ENCODE results near the gene HOXA6. TPM values are rescaled to one million over a fixed set of nuclear protein-coding genes. Genes with fewer than 3 reads are reported as not detected.

HOXA6 gene
- total and polyA plus RNA-seq, 10 of the 15 experiments (the other 5 are each of a cell fraction or from before 2014, with no cell fraction given): 0.08 TPM; not detected in 9

- no peak for TF ChIP-seq CBX3 (IDR thresholded peaks at IDR 0.05; ENCODE audit: borderline replicate concordance, low read depth)
- no peak for TF ChIP-seq POLR2A (IDR thresholded peaks at IDR 0.05; ENCODE audit: low read depth, low read length)
- TF ChIP-seq, protein P1, sequence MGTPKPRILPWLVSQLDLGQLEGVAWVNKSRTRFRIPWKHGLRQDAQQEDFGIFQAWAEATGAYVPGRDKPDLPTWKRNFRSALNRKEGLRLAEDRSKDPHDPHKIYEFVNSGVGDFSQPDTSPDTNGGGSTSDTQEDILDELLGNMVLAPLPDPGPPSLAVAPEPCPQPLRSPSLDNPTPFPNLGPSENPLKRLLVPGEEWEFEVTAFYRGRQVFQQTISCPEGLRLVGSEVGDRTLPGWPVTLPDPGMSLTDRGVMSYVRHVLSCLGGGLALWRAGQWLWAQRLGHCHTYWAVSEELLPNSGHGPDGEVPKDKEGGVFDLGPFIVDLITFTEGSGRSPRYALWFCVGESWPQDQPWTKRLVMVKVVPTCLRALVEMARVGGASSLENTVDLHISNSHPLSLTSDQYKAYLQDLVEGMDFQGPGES (IDR thresholded peaks at IDR 0.05): no peak
- TF ChIP-seq NFYA (IDR thresholded peaks at IDR 0.05; ENCODE audit: borderline replicate concordance, low read depth, low read length): no peak
Measured at GRCh38 chr7:27101957-27102580, 45.5 kb downstream of the HOXA6 start (continued).

GRCh38 chr7:27101171-27101956 lies 46.2 kb downstream of the HOXA6 start:
- 88% methylated on average over 25 of the region's 25 CpGs for WGBS (ENCODE audit: insufficient coverage, insufficient replicate concordance, low lambda C conversion rate, missing lambda C conversion rate)
- no peaks in the 10 kb centered on the region for H3K79me2 ChIP-seq (ENCODE audit: control insufficient read depth, insufficient read depth, low read length)
- SMC1A ChIA-PET (ENCODE audit: uncharacterized antibody, unreplicated experiment): interaction anchor here (0.7 kb wide), 1 partner anchor 19 kb away, joined by 3 read pairs; no protein-coding TSS in a partner anchor

More at GRCh38 chr7:27101171-27101956, 46.2 kb downstream of the HOXA6 start:
- no peaks in the 10 kb centered on the region for H3K36me3 ChIP-seq (ENCODE audit: control insufficient read depth in 2 of 2, insufficient read depth in 2 of 2, low read length in 1 of 2)
- FAIRE-seq (no peak), DNase-seq (ENCODE audit: low read depth, low spot score) (no peak), ATAC-seq (no peak)
- RAD21 ChIA-PET (ENCODE audit: unreplicated experiment): no interaction called here
- peaks cover 6% of the 10 kb centered on the region for H3K4me1 ChIP-seq (ENCODE audit: control insufficient read depth, insufficient read depth, low read length)
- no peak overlapping the region for H2AFZ ChIP-seq (ENCODE audit: control insufficient read depth, low read depth, low read length)
- no peaks in the 10 kb centered on the region for H4K20me1 ChIP-seq (ENCODE audit: control insufficient read depth, insufficient read depth)
- POLR2A ChIA-PET: no interaction called here
- no peak overlapping the region for H3K27ac ChIP-seq (ENCODE audit: control insufficient read depth, insufficient read depth)
- no peaks in the 10 kb centered on the region; the same call in 2 of the 3 replicates for H3K9me3 ChIP-seq (replicated peaks; ENCODE audit: control insufficient read depth, insufficient read depth, low read length)
- in situ Hi-C loops (cut with MboI) (no loop called here), intact Hi-C loops (cut with micrococcal nuclease; ENCODE audit: unreplicated experiment) (no loop called here)
- H3K4me2 ChIP-seq (ENCODE audit: control insufficient read depth, insufficient read depth): no peak overlapping the region
- H3K27me3 ChIP-seq (replicated peaks in 1 of 2; ENCODE audit: control insufficient read depth in 2 of 2, insufficient read depth in 2 of 2, low read length in 1 of 2): peaks cover 4% of the 10 kb centered on the region in 2 experiments
- no peak for TF ChIP-seq MEF2B (IDR thresholded peaks at IDR 0.05; ENCODE audit: partially characterized antibody, poor library complexity, severe bottlenecking)
- TF ChIP-seq GABPA (IDR thresholded peaks at IDR 0.05; ENCODE audit: low read depth): no peak
- TF ChIP-seq, protein P2, sequence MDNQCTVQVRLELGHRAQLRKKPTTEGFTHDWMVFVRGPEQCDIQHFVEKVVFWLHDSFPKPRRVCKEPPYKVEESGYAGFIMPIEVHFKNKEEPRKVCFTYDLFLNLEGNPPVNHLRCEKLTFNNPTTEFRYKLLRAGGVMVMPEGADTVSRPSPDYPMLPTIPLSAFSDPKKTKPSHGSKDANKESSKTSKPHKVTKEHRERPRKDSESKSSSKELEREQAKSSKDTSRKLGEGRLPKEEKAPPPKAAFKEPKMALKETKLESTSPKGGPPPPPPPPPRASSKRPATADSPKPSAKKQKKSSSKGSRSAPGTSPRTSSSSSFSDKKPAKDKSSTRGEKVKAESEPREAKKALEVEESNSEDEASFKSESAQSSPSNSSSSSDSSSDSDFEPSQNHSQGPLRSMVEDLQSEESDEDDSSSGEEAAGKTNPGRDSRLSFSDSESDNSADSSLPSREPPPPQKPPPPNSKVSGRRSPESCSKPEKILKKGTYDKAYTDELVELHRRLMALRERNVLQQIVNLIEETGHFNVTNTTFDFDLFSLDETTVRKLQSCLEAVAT (IDR thresholded peaks at IDR 0.05): no peak
- TF ChIP-seq CREM (IDR thresholded peaks at IDR 0.05; ENCODE audit: low read depth): no peak
- TF ChIP-seq STAT3 (IDR thresholded peaks at IDR 0.05; ENCODE audit: low read depth, low read length): no peak
- TF ChIP-seq, protein P3, sequence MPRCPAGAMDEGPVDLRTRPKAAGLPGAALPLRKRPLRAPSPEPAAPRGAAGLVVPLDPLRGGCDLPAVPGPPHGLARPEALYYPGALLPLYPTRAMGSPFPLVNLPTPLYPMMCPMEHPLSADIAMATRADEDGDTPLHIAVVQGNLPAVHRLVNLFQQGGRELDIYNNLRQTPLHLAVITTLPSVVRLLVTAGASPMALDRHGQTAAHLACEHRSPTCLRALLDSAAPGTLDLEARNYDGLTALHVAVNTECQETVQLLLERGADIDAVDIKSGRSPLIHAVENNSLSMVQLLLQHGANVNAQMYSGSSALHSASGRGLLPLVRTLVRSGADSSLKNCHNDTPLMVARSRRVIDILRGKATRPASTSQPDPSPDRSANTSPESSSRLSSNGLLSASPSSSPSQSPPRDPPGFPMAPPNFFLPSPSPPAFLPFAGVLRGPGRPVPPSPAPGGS (IDR thresholded peaks at IDR 0.05; ENCODE audit: borderline replicate concordance, insufficient read depth, low read depth, low read length, poor library complexity, severe bottlenecking): no peak
- no peak for TF ChIP-seq RAD51 (IDR thresholded peaks at IDR 0.05)
- TF ChIP-seq TARDBP (IDR thresholded peaks at IDR 0.05; ENCODE audit: borderline replicate concordance): no peak
- TF ChIP-seq TBL1XR1 (IDR thresholded peaks at IDR 0.05; ENCODE audit: low read depth, low read length): no peak
- TF ChIP-seq NFXL1 (IDR thresholded peaks at IDR 0.05; ENCODE audit: borderline replicate concordance): no peak
- no peak for TF ChIP-seq TAF1 (IDR thresholded peaks at IDR 0.05; ENCODE audit: borderline replicate concordance, low read depth, low read length)
- no peak for TF ChIP-seq LARP7 (IDR thresholded peaks at IDR 0.05)
- H3K9ac ChIP-seq (ENCODE audit: control insufficient read depth, insufficient read depth, low read length): no peak overlapping the region
- BruUV-seq (replicated peaks): no TSS peak
- no peak overlapping the region for H3K4me3 ChIP-seq
- CTCF ChIA-PET: no interaction called here

All from GM12878 (cell line).